GM12878 (cell line): Measurements from ENCODE around the gene MTTP. TPM values are rescaled to one million over a fixed set of nuclear protein-coding genes. Genes with fewer than 3 reads are reported as not detected.

ENCODE experiments used
- ATAC-seq: fragments of 200-7000 bp; cut with Tn5 transposase; 3 replicates; pipeline ENCODE4 v1.9.1; 2020; ENCODE audit warnings: mild to moderate bottlenecking, moderate library complexity
- BruUV-seq: library from RNA; stranded (reverse); fragments of 400-500 nt; replicated peaks from 2 replicates; lab custom pipeline; 2021; lab: Mats Ljungman, UMichigan
- CTCF ChIA-PET: fragments of 300-600 bp; sonication (Branson Sonifier 250); formaldehyde crosslinking; extraction: SDS; loops from one replicate; lab custom pipeline; 2021; ENCODE audit warnings: inconsistent platforms; lab: Yijun Ruan, JAX
- POLR2A ChIA-PET: fragments of 350-600 bp; formaldehyde crosslinking; extraction: SDS; loops from one replicate; lab custom pipeline; 2021; ENCODE audit warnings: inconsistent platforms; lab: Charles Lee
- RAD21 ChIA-PET: fragments of 300-600 bp; sonication (Branson Sonifier 250); formaldehyde crosslinking; loops from one replicate; lab custom pipeline; 2023; ENCODE audit warnings: antibody characterized with exemption; ENCODE audit not compliant: unreplicated experiment; lab: Charles Lee
- SMC1A ChIA-PET: fragments of 300-600 bp; sonication (Branson Sonifier 250); formaldehyde crosslinking; loops from one replicate; lab custom pipeline; 2023; ENCODE audit not compliant: unreplicated experiment, uncharacterized antibody; lab: Charles Lee
- DNase-seq: peaks from one replicate; pipeline ENCODE4 v3.0.0-alpha.2; 2011; ENCODE audit warnings: low read depth, low spot score
- FAIRE-seq: peaks from 3 replicates; lab custom pipeline; 2011; peaks lifted over from hg19 to GRCh38; lab: Jason Lieb, UNC
- H2AFZ ChIP-seq: 2 replicates; pipeline ENCODE4 v1.6.0; 2011; ENCODE audit warnings: low read depth, low read length, control low read depth; ENCODE audit not compliant: control insufficient read depth
- H3K27ac ChIP-seq: 2 replicates; pipeline ENCODE4 v1.5.1; 2011; ENCODE audit warnings: control low read depth; ENCODE audit not compliant: control insufficient read depth, insufficient read depth
- H3K27me3 ChIP-seq, 2 experiments: replicated peaks in 1 of 2; 2 replicates each; pipeline versions ENCODE4 v1.6.0 to v1.6.1; 2011; ENCODE audit warnings: low read length in 1 of 2; ENCODE audit not compliant: control insufficient read depth in 2 of 2, insufficient read depth in 2 of 2
- H3K36me3 ChIP-seq, 2 experiments: 2 replicates each; pipeline ENCODE4 v1.5.1; 2011; ENCODE audit warnings: low read length in 1 of 2; ENCODE audit not compliant: control insufficient read depth in 2 of 2, insufficient read depth in 2 of 2
- H3K4me1 ChIP-seq: 2 replicates; pipeline ENCODE4 v1.6.1; 2011; ENCODE audit warnings: mild to moderate bottlenecking, low read length, moderate library complexity, mixed read lengths; ENCODE audit not compliant: control insufficient read depth, insufficient read depth
- H3K4me2 ChIP-seq: 2 replicates; pipeline ENCODE4 v1.6.0; 2011; ENCODE audit warnings: control low read depth; ENCODE audit not compliant: control insufficient read depth, insufficient read depth
- H3K4me3 ChIP-seq: fragments of 200-600 bp; sonication (generic); 2 replicates; pipeline ENCODE4 v1.5.1; 2016
- H3K79me2 ChIP-seq: 2 replicates; pipeline ENCODE4 v1.6.0; 2011; ENCODE audit warnings: low read length; ENCODE audit not compliant: control insufficient read depth, insufficient read depth
- H3K9ac ChIP-seq: 2 replicates; pipeline ENCODE4 v1.8.0; 2011; ENCODE audit warnings: low read length, control low read depth, mixed read lengths; ENCODE audit not compliant: control insufficient read depth, insufficient read depth
- H3K9me3 ChIP-seq: replicated peaks from 3 replicates; pipeline ENCODE4 v1.5.1; 2011; ENCODE audit warnings: mild to moderate bottlenecking, low read length; ENCODE audit not compliant: control insufficient read depth, insufficient read depth
- H4K20me1 ChIP-seq: 2 replicates; pipeline ENCODE4 v1.6.0; 2011; ENCODE audit not compliant: control insufficient read depth, insufficient read depth
- CEBPB ChIP-seq, 2 experiments: fragments of 150-350 bp in 1 of 2; IDR thresholded peaks; 2 replicates each; pipeline ENCODE4 v1.6.1; 2012 to 2014; ENCODE audit warnings: low read depth in 2 of 2, low read length in 2 of 2, borderline replicate concordance in 1 of 2, inconsistent platforms in 1 of 2
- DPF2 ChIP-seq: fragments of 450-650 bp; IDR thresholded peaks from 2 replicates; pipeline ENCODE4 v1.6.1; 2017; ENCODE audit warnings: mild to moderate bottlenecking
- EED ChIP-seq: sonication (generic); IDR thresholded peaks from 2 replicates; pipeline ENCODE4 v1.6.1; 2016; ENCODE audit warnings: antibody characterized with exemption, low read depth
- FOS ChIP-seq: IDR thresholded peaks from 3 replicates; pipeline ENCODE4 v1.6.1; 2011; ENCODE audit warnings: borderline replicate concordance; ENCODE audit not compliant: insufficient read length; ENCODE audit errors: extremely low read depth
- IKZF2 ChIP-seq, 2 experiments: fragments of 450-650 bp; IDR thresholded peaks; 2 replicates each; pipeline ENCODE4 v1.6.1; 2017; ENCODE audit warnings: mild to moderate bottlenecking in 2 of 2, moderate library complexity in 2 of 2
- KAT2A ChIP-seq: conservative IDR thresholded peaks from 2 replicates; pipeline ENCODE4 v1.6.1; 2011; ENCODE audit warnings: low read depth, low read length; ENCODE audit not compliant: control insufficient read depth
- MTA2 ChIP-seq: fragments of 450-650 bp; IDR thresholded peaks from 2 replicates; pipeline ENCODE4 v1.6.1; 2016; ENCODE audit warnings: low read depth, mild to moderate bottlenecking, moderate library complexity
- MTA3 ChIP-seq: IDR thresholded peaks from 2 replicates; pipeline ENCODE4 v1.6.1; 2012; ENCODE audit warnings: low read length, inconsistent platforms, borderline replicate concordance
- POLR2AphosphoS2 ChIP-seq: IDR thresholded peaks from 2 replicates; pipeline ENCODE4 v1.6.1; 2011; ENCODE audit warnings: low read depth, mild to moderate bottlenecking, low read length, improper control_type of control experiment, moderate library complexity
- SMC3 ChIP-seq: IDR thresholded peaks from 2 replicates; pipeline ENCODE4 v1.6.1; 2011; ENCODE audit warnings: low read length, improper control_type of control experiment, borderline replicate concordance
- TCF12 ChIP-seq: IDR thresholded peaks from 2 replicates; pipeline ENCODE4 v1.6.1; 2011; ENCODE audit warnings: low read depth, mild to moderate bottlenecking, low read length
- ZBTB11 ChIP-seq: fragments of 450-650 bp; formaldehyde crosslinking; IDR thresholded peaks from 2 replicates; pipeline ENCODE4 v1.5.0; 2022; ENCODE audit warnings: mild to moderate bottlenecking, missing genetic modification characterization
- WGBS: methylation state at CpG from one replicate; pipeline ENCODE4 v1.1.6; 2016; ENCODE audit warnings: low lambda C conversion rate; ENCODE audit not compliant: insufficient replicate concordance, insufficient coverage; ENCODE audit errors: missing lambda C conversion rate; 5-methylcytosine and 5-hydroxymethylcytosine counted together
- in situ Hi-C: fragments of 300-500 bp; cut with MboI; formaldehyde crosslinking; loops from 9 replicates; pipeline ENCODE4 v1.14.3; 2018; ENCODE audit warnings: mixed read lengths
- intact Hi-C: fragments of 100-400 bp; cut with micrococcal nuclease; formaldehyde crosslinking; loops from one replicate; pipeline ENCODE4 v1.14.2; 2022; ENCODE audit not compliant: unreplicated experiment
- polyA plus RNA-seq, 11 experiments: library from polyadenylated mRNA; depleted of rRNA in 4 of 11; unstranded in 6 of 11; stranded (reverse) in 5 of 11; fragments of >200 nt; fragmentation: Nextera tagmentation in 4 of 11; fragmentation: Illumina TruSeq in 1 of 11; extraction: Ambion mirVana in 4 of 11; extraction: Trizol in 1 of 11; gene quantifications; 1 replicate in 1 of 11; 2 replicates in 10 of 11; pipeline versions ENCODE4 v1.2.1 to v1.2.3, GENCODE V29; 2011 to 2016; ENCODE audit warnings: inconsistent platforms in 2 of 11, missing spikeins in 2 of 11, low read depth in 1 of 11
- total RNA-seq, 4 experiments: library from RNA; depleted of rRNA in 3 of 4; stranded (reverse); fragments of >200 nt in 3 of 4; fragmentation: Illumina TruSeq in 1 of 4; extraction: Trizol in 1 of 4; gene quantifications; 2 replicates each; pipeline versions ENCODE4 v1.2.1 to v1.2.3, GENCODE V29; 2013 to 2021

Gene MTTP
- total and polyA plus RNA-seq, 10 of the 15 experiments (the other 5 are each of a cell fraction or from before 2014, with no cell fraction given), result 0.08 to 2.2 (median 0.21) TPM; not detected in 1

GRCh38 chr4:99587803-99588202 is 13.2 kb downstream of the MTTP start:
- no peak for DNase-seq
- intact Hi-C loops, result no loop called here
- H3K4me2 ChIP-seq, result no peak overlapping the region
- H3K27ac ChIP-seq, result no peak overlapping the region
- ChIA-PET RAD21 (no interaction called here), SMC1A (no interaction called here), CTCF (no interaction called here)
- no peak for FAIRE-seq
- no TSS peak for BruUV-seq
- in situ Hi-C loops, result no loop called here
- H3K9me3 ChIP-seq, result no peaks in the 10 kb centered on the region
- no peaks in the 10 kb centered on the region for H4K20me1 ChIP-seq
- ATAC-seq, result no peak
- H3K9ac ChIP-seq, result no peak overlapping the region
- H3K36me3 ChIP-seq, result no peaks in the 10 kb centered on the region
- no peak overlapping the region for H2AFZ ChIP-seq
- 39% methylated on average over 1 of the region's 1 CpG for WGBS
- no peaks in the 10 kb centered on the region for H3K79me2 ChIP-seq
- TF ChIP-seq ZBTB11 (CRISPR knock-in tag) (no peak), MTA2 (no peak), IKZF2 (IDR thresholded peaks at IDR 0.05) (no peak), DPF2 (no peak), TCF12 (no peak), MTA3 (no peak), KAT2A (no peak), CEBPB (IDR thresholded peaks at IDR 0.05; ENCODE audit: borderline replicate concordance in 1 of 2, low read depth in 2 of 2, low read length in 2 of 2) (no peak), SMC3 (no peak), FOS (no peak), POLR2AphosphoS2 (no peak), EED (no peak)
- TF ChIP-seq, all 136 proteins: peak for 0
- POLR2A ChIA-PET, result interaction anchor here (0.5 kb wide), 1 partner anchor 318 kb away, joined by 4 read pairs; no protein-coding TSS in a partner anchor
- Histone ChIP-seq H3K27me3 (no peaks in the 10 kb centered on the region), H3K4me3 (no peak overlapping the region), H3K4me1 (no peaks in the 10 kb centered on the region)
